Loucy (cell line): ENCODE results near the gene CFAP54.
A peak's percentile ranks its signal among the peaks of the same experiment; 100 is the strongest.

Experiments used
- CTCF ChIP-seq: fragments of 200-600 bp; sonication (generic); conservative IDR thresholded peaks from 2 replicates; pipeline ENCODE4 v1.5.1; 2014; ENCODE audit warnings: mild to moderate bottlenecking, antibody characterized with exemption, low read length
- EZH2phosphoT487 ChIP-seq: fragments of 200-600 bp; IDR thresholded peaks from 2 replicates; pipeline ENCODE4 v1.6.1; 2018; ENCODE audit warnings: antibody characterized with exemption, mild to moderate bottlenecking, moderate library complexity, borderline replicate concordance

GRCh38 chr12:96828169-96828789, 338.9 kb downstream of the CFAP54 start:
- TF ChIP-seq CTCF: peak; percentile 28; the same call in 1 of the 2 replicates
- no peak for TF ChIP-seq EZH2phosphoT487
